Fibroblast of lung (primary cell): Measurements from ENCODE around the gene WHRN. TPM values are rescaled to one million over a fixed set of nuclear protein-coding genes. Genes with fewer than 3 reads are reported as not detected.

Experiments used
- DNase-seq, 2 donors: peaks; one replicate each; pipeline versions ENCODE4 v3.0.0 to v3.0.0-alpha.2; 2010; ENCODE audit warnings: low read depth in 2 of 2
- H2AFZ ChIP-seq: 2 replicates; pipeline ENCODE4 v1.5.1; 2012; ENCODE audit warnings: low read length, control low read depth, inconsistent platforms
- H3K27ac ChIP-seq: 2 replicates; pipeline ENCODE4 v1.5.1; 2011; ENCODE audit warnings: low read length, control low read depth; ENCODE audit not compliant: insufficient read depth
- H3K27me3 ChIP-seq: 2 replicates; pipeline ENCODE4 v1.5.1; 2011; ENCODE audit warnings: mild to moderate bottlenecking, low read length; ENCODE audit not compliant: control insufficient read depth, insufficient read depth
- H3K36me3 ChIP-seq: 2 replicates; pipeline ENCODE4 v1.5.1; 2011; ENCODE audit warnings: low read length; ENCODE audit not compliant: control insufficient read depth, insufficient read depth
- H3K4me1 ChIP-seq: 2 replicates; pipeline ENCODE4 v1.5.1; 2011; ENCODE audit warnings: low read length; ENCODE audit not compliant: control insufficient read depth, insufficient read depth; ENCODE audit errors: extremely low read depth
- H3K4me2 ChIP-seq: 2 replicates; pipeline ENCODE4 v1.5.1; 2011; ENCODE audit warnings: low read length, control low read depth; ENCODE audit not compliant: insufficient read depth; ENCODE audit errors: extremely low read depth
- H3K4me3 ChIP-seq, 4 experiments: fragments of 200-600 bp in 1 of 4; sonication (generic) in 1 of 4; replicated peaks in 1 of 4; 2 replicates each; pipeline ENCODE4 v1.5.1; 2011 to 2016; ENCODE audit warnings: low read length in 4 of 4, low read depth in 3 of 4, mild to moderate bottlenecking in 3 of 4, control low read depth in 2 of 4, inconsistent platforms in 1 of 4, mixed read lengths in 1 of 4; ENCODE audit not compliant: insufficient read depth in 1 of 4; ENCODE audit errors: control extremely low read depth in 1 of 4
- H3K79me2 ChIP-seq: 2 replicates; pipeline ENCODE4 v1.5.1; 2012; ENCODE audit warnings: mild to moderate bottlenecking, low read length, inconsistent platforms; ENCODE audit not compliant: control insufficient read depth, insufficient read depth
- H3K9ac ChIP-seq: 2 replicates; pipeline ENCODE4 v1.5.1; 2011; ENCODE audit warnings: mild to moderate bottlenecking, low read length, control low read depth; ENCODE audit not compliant: insufficient read depth
- H3K9me3 ChIP-seq: 2 replicates; pipeline ENCODE4 v1.5.1; 2012; ENCODE audit warnings: low read depth, low read length; ENCODE audit not compliant: control insufficient read depth, insufficient read depth
- H4K20me1 ChIP-seq: 2 replicates; pipeline ENCODE4 v1.5.1; 2011; ENCODE audit warnings: low read length; ENCODE audit not compliant: control insufficient read depth, insufficient read depth; ENCODE audit errors: extremely low read depth
- EZH2 ChIP-seq: IDR thresholded peaks from 2 replicates; pipeline ENCODE4 v1.5.1; 2012; ENCODE audit warnings: low read length, control low read depth, mild to moderate bottlenecking; ENCODE audit errors: missing control alignments
- polyA plus RNA-seq, 2 donors: library from polyadenylated mRNA; depleted of rRNA in 1 of 2; stranded (reverse) in 1 of 2; unstranded in 1 of 2; fragments of >200 nt; gene quantifications; 2 replicates each; pipeline ENCODE4 v1.2.1, GENCODE V29; 2011 to 2012; ENCODE audit warnings: missing spikeins in 1 of 2
- total RNA-seq: library from RNA; depleted of rRNA; stranded (reverse); fragments of >200 nt; gene quantifications from 2 replicates; pipeline ENCODE4 v1.2.1, GENCODE V29; 2014
- TF ChIP-seq, protein P1 (sequence below), 2 donors: IDR thresholded peaks in 1 of 2; conservative IDR thresholded peaks in 1 of 2; 1 replicate in 1 of 2; 2 replicates in 1 of 2; pipeline ENCODE4 v1.5.1; 2011 to 2012; ENCODE audit warnings: low read length in 2 of 2, control low read depth in 1 of 2, inconsistent platforms in 1 of 2, low read depth in 1 of 2, mild to moderate bottlenecking in 1 of 2

WHRN gene
- total and polyA plus RNA-seq, 2 donors (not counting 1 experiment from before 2014, with no cell fraction given) = 0.16 to 1.8 TPM

DNA sequence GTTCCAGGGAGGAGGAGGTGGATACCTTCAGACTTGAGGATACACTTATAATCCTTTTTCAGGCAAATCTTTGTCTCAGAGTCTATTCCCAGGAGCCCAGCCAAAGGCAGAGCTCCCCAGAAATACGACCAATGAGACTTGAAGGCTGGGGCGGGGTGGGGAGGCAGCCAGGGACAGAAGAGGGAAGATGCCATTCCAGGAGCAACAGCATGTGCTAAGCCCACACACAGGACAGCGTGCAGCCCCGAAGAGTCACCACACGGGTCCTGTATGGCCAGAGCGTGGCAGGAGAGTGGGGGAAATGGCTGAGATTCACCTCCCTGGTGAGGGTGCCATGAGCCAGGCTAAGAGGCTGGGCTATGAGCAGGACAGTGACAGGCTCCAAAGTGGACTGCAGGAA is 35.2 kb downstream of the WHRN start:
- TF ChIP-seq, protein P1, sequence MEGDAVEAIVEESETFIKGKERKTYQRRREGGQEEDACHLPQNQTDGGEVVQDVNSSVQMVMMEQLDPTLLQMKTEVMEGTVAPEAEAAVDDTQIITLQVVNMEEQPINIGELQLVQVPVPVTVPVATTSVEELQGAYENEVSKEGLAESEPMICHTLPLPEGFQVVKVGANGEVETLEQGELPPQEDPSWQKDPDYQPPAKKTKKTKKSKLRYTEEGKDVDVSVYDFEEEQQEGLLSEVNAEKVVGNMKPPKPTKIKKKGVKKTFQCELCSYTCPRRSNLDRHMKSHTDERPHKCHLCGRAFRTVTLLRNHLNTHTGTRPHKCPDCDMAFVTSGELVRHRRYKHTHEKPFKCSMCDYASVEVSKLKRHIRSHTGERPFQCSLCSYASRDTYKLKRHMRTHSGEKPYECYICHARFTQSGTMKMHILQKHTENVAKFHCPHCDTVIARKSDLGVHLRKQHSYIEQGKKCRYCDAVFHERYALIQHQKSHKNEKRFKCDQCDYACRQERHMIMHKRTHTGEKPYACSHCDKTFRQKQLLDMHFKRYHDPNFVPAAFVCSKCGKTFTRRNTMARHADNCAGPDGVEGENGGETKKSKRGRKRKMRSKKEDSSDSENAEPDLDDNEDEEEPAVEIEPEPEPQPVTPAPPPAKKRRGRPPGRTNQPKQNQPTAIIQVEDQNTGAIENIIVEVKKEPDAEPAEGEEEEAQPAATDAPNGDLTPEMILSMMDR (conservative IDR thresholded peaks at IDR 0.05 in 1 of 2, IDR thresholded peaks at IDR 0.05 in 1 of 2; ENCODE audit: low read depth in 1 of 2, low read length in 2 of 2) = no peak
- no peak for TF ChIP-seq EZH2
- no peak overlapping the region for H3K27ac ChIP-seq
- H2AFZ ChIP-seq = no peak overlapping the region
- H3K9ac ChIP-seq = no peak overlapping the region
- H3K4me3 ChIP-seq = no peak overlapping the region
- no peaks in the 10 kb centered on the region for H4K20me1 ChIP-seq
- peaks cover 3% of the 10 kb centered on the region for H3K27me3 ChIP-seq
- no peaks in the 10 kb centered on the region for H3K9me3 ChIP-seq
- no peaks in the 10 kb centered on the region for H3K4me1 ChIP-seq
- no peak overlapping the region for H3K4me2 ChIP-seq
- no peak for DNase-seq
- no peaks in the 10 kb centered on the region for H3K79me2 ChIP-seq
- no peaks in the 10 kb centered on the region for H3K36me3 ChIP-seq

DNA sequence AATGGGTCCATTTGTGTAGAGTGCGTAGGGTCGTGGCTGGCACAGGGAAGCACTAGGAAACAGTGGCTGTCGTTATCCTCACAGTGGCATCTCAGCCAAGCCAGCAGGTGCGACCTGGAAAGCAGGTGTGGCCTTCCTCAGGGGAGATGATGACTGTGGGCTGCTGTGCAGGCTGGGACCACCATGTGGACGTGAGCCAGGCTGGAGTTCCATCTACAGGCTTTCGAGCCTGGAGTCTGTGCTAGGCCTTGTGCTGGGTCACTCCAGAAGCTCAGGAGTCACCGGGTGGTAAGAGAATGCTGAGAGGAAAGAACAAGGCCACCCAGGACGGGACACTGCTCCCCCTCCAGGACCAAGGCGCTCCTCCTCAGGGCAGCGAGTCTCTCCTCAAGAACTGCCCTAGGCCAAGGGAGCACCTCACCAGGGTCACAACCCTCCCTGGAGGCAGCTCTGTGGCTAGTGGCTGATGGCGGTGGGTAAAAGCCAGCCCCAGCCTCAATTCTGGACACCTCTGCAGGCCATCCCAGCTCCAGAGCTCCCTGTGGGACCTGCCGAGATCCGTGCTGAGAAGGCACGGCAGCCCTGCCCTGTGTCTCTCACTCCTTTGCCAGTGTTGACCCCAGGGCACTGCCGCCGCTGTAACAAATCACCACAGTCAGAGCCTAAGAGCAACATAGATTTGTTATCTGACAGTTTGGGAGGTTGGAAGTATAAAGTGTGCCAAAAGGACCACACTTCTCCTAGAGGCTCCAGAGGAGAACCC is 36.0 kb downstream of the WHRN start:
- no peaks in the 10 kb centered on the region for H3K36me3 ChIP-seq
- no peak overlapping the region for H3K4me2 ChIP-seq
- TF ChIP-seq, protein P1 (conservative IDR thresholded peaks at IDR 0.05 in 1 of 2, IDR thresholded peaks at IDR 0.05 in 1 of 2; ENCODE audit: low read depth in 1 of 2, low read length in 2 of 2) = no peak
- no peak for TF ChIP-seq EZH2
- H3K79me2 ChIP-seq = no peaks in the 10 kb centered on the region
- no peak overlapping the region for H2AFZ ChIP-seq
- DNase-seq = no peak
- no peak overlapping the region for H3K9ac ChIP-seq
- H4K20me1 ChIP-seq = no peaks in the 10 kb centered on the region
- no peaks in the 10 kb centered on the region for H3K9me3 ChIP-seq
- no peaks in the 10 kb centered on the region for H3K4me1 ChIP-seq
- no peak overlapping the region for H3K4me3 ChIP-seq
- H3K27me3 ChIP-seq = peaks cover 3% of the 10 kb centered on the region
- no peak overlapping the region for H3K27ac ChIP-seq

- no peak for TF ChIP-seq EZH2
- TF ChIP-seq, protein P1 (conservative IDR thresholded peaks at IDR 0.05 in 1 of 2, IDR thresholded peaks at IDR 0.05 in 1 of 2; ENCODE audit: low read depth in 1 of 2, low read length in 2 of 2) = no peak
- H3K27me3 ChIP-seq = peaks cover 3% of the 10 kb centered on the region
- H3K9me3 ChIP-seq = no peaks in the 10 kb centered on the region
- no peak overlapping the region for H3K27ac ChIP-seq
- H3K4me3 ChIP-seq = no peak overlapping the region
- no peaks in the 10 kb centered on the region for H3K36me3 ChIP-seq
- H3K9ac ChIP-seq = no peak overlapping the region
- DNase-seq = no peak
- H3K4me2 ChIP-seq = no peak overlapping the region
- no peaks in the 10 kb centered on the region for H4K20me1 ChIP-seq
- H2AFZ ChIP-seq = no peak overlapping the region
- H3K79me2 ChIP-seq = no peaks in the 10 kb centered on the region
- H3K4me1 ChIP-seq = no peaks in the 10 kb centered on the region
Measured at GRCh38 chr9:114467910-114468309, 37.4 kb downstream of the WHRN start.
